RWPE1 (cell line): ENCODE results near the gene EIF4ENIF1.

Source experiments
- CTCF ChIA-PET: fragments of 350-600 bp; sonication (Branson Sonifier 250); formaldehyde crosslinking; extraction: SDS; loops from one replicate; lab custom pipeline; 2021; lab: Yijun Ruan, JAX
- POLR2A ChIA-PET: fragments of 400-600 bp; formaldehyde crosslinking; extraction: SDS; loops from one replicate; lab custom pipeline; 2020; ENCODE audit warnings: antibody characterized with exemption; ENCODE audit not compliant: low non-redundant PET; lab: Yijun Ruan, JAX
- DNase-seq: peaks from one replicate; pipeline ENCODE4 v3.0.0; 2012; ENCODE audit warnings: low spot score
- H3K27ac ChIP-seq: fragments of 450-650 bp; 2 replicates; pipeline ENCODE4 v1.5.1; 2017
- CTCF ChIP-seq: fragments of 450-650 bp; conservative IDR thresholded peaks from 2 replicates; pipeline ENCODE4 v1.5.1; 2017; ENCODE audit warnings: low read depth, mild to moderate bottlenecking

EIF4ENIF1 gene

GRCh38 chr22:31446767-31447166, 42.9 kb downstream of the EIF4ENIF1 start:
- no peak overlapping the region for H3K27ac ChIP-seq
- CTCF ChIA-PET, result interaction anchor here (1.4 kb wide), 1 partner anchor 8 kb away, joined by 5 read pairs; no protein-coding TSS in a partner anchor
- POLR2A ChIA-PET, result no interaction called here
- no peak for DNase-seq
- TF ChIP-seq CTCF, result no peak

- ChIA-PET CTCF (no interaction called here), POLR2A (no interaction called here)
- H3K27ac ChIP-seq, result no peak overlapping the region
- TF ChIP-seq CTCF, result no peak
- DNase-seq, result no peak
Measured at GRCh38 chr22:31446208-31446607, 43.4 kb downstream of the EIF4ENIF1 start.

GRCh38 chr22:31445642-31446041, 44.0 kb downstream of the EIF4ENIF1 start:
- H3K27ac ChIP-seq, result no peak overlapping the region
- TF ChIP-seq CTCF, result no peak
- ChIA-PET POLR2A (no interaction called here), CTCF (no interaction called here)
- no peak for DNase-seq

GRCh38 chr22:31443516-31443915, 46.1 kb downstream of the EIF4ENIF1 start:
- POLR2A ChIA-PET, result no interaction called here
- DNase-seq, result no peak
- H3K27ac ChIP-seq, result no peak overlapping the region
- CTCF ChIA-PET, result no interaction called here
- no peak for TF ChIP-seq CTCF

- no peak overlapping the region for H3K27ac ChIP-seq
- no peak for TF ChIP-seq CTCF
- POLR2A ChIA-PET, result no interaction called here
- no peak for DNase-seq
- CTCF ChIA-PET, result no interaction called here
Measured at GRCh38 chr22:31442768-31443489, 46.7 kb downstream of the EIF4ENIF1 start.

- no peak overlapping the region for H3K27ac ChIP-seq
- POLR2A ChIA-PET, result no interaction called here
- CTCF ChIA-PET, result no interaction called here
- no peak for TF ChIP-seq CTCF
- no peak for DNase-seq
Measured at GRCh38 chr22:31441652-31442051, 48.0 kb downstream of the EIF4ENIF1 start.
